IMR-90 (cell line): ENCODE measurements around the gene SLC17A3. TPM values are rescaled to one million over a fixed set of nuclear protein-coding genes. Genes with fewer than 3 reads are reported as not detected.

Experiments used
- ATAC-seq: fragments of 200-7000 bp; cut with Tn5 transposase; 2 replicates; pipeline ENCODE4 v1.9.1; 2020; ENCODE audit warnings: low read depth, mild to moderate bottlenecking, moderate library complexity
- BruUV-seq: library from RNA; stranded (reverse); fragments of 400-500 nt; replicated peaks from 2 replicates; lab custom pipeline; 2021; lab: Mats Ljungman, UMichigan
- CTCF ChIA-PET: fragments of 300-600 bp; formaldehyde crosslinking; extraction: SDS; loops from one replicate; lab custom pipeline; 2021; ENCODE audit warnings: antibody characterized with exemption; lab: Yijun Ruan, JAX
- POLR2A ChIA-PET: fragments of 300-600 bp; sonication (Branson Sonifier 250); formaldehyde crosslinking; loops from one replicate; lab custom pipeline; 2022; ENCODE audit warnings: antibody characterized with exemption; ENCODE audit not compliant: unreplicated experiment; lab: Charles Lee
- DNase-seq: peaks from one replicate; pipeline ENCODE4 v3.0.0; 2013
- H2AFZ ChIP-seq: replicated peaks from 2 replicates; pipeline ENCODE3; 2013; ENCODE audit warnings: low read length, mild to moderate bottlenecking; ENCODE audit not compliant: poor library complexity
- H2AK5ac ChIP-seq: 2 replicates; pipeline ENCODE4 v1.6.1; 2013; ENCODE audit warnings: low read depth, low read length, inconsistent platforms
- H2AK9ac ChIP-seq: replicated peaks from 2 replicates; pipeline ENCODE3; 2013; ENCODE audit warnings: mild to moderate bottlenecking, low read depth, low read length, moderate library complexity; ENCODE audit not compliant: poor library complexity
- H2BK120ac ChIP-seq: 2 replicates; pipeline ENCODE4 v1.6.1; 2013; ENCODE audit warnings: low read depth, low read length, inconsistent platforms
- H2BK15ac ChIP-seq: 3 replicates; pipeline ENCODE4 v1.6.1; 2013; ENCODE audit warnings: low read depth, low read length, inconsistent platforms
- H2BK20ac ChIP-seq: 2 replicates; pipeline ENCODE4 v1.6.1; 2013; ENCODE audit warnings: low read depth, mild to moderate bottlenecking, inconsistent platforms, low read length, moderate library complexity
- H2BK5ac ChIP-seq: 2 replicates; pipeline ENCODE4 v1.6.1; 2013; ENCODE audit warnings: mild to moderate bottlenecking, low read depth, low read length, inconsistent platforms; ENCODE audit not compliant: poor library complexity, severe bottlenecking
- H3K14ac ChIP-seq: replicated peaks from 2 replicates; pipeline ENCODE4 v1.6.1; 2013; ENCODE audit warnings: low read depth, low read length, inconsistent platforms
- H3K18ac ChIP-seq: 2 replicates; pipeline ENCODE4 v1.6.1; 2013; ENCODE audit warnings: low read depth, low read length, control low read depth
- H3K23ac ChIP-seq: 2 replicates; pipeline ENCODE4 v1.6.1; 2013; ENCODE audit warnings: low read depth, low read length, inconsistent platforms
- H3K27ac ChIP-seq: 2 replicates; pipeline ENCODE4 v1.5.1; 2013; ENCODE audit warnings: mild to moderate bottlenecking, control low read depth, low read length; ENCODE audit not compliant: insufficient read depth
- H3K27me3 ChIP-seq: 2 replicates; pipeline ENCODE4 v1.6.1; 2013; ENCODE audit warnings: low read length; ENCODE audit not compliant: control insufficient read depth, insufficient read depth
- H3K36me3 ChIP-seq: 2 replicates; pipeline ENCODE4 v1.6.1; 2013; ENCODE audit warnings: low read length, mixed read lengths; ENCODE audit not compliant: control insufficient read depth, insufficient read depth
- H3K4ac ChIP-seq: 2 replicates; pipeline ENCODE4 v1.6.1; 2013; ENCODE audit warnings: low read depth, low read length, inconsistent platforms
- H3K4me1 ChIP-seq: 2 replicates; pipeline ENCODE4 v1.6.1; 2013; ENCODE audit warnings: low read length, mixed read lengths; ENCODE audit not compliant: control insufficient read depth, insufficient read depth
- H3K4me2 ChIP-seq: 2 replicates; pipeline ENCODE4 v1.6.1; 2013; ENCODE audit warnings: low read depth, mild to moderate bottlenecking, control low read depth, low read length, moderate library complexity
- H3K4me3 ChIP-seq: 2 replicates; pipeline ENCODE4 v1.5.1; 2013; ENCODE audit warnings: low read depth, mild to moderate bottlenecking, control low read depth, low read length, moderate library complexity; ENCODE audit not compliant: insufficient read depth
- H3K56ac ChIP-seq: 2 replicates; pipeline ENCODE4 v1.6.1; 2013; ENCODE audit warnings: low read length, inconsistent platforms; ENCODE audit not compliant: insufficient read depth; ENCODE audit errors: extremely low read depth
- H3K79me1 ChIP-seq, 2 experiments: 2 replicates each; pipeline ENCODE4 v1.6.1; 2013; ENCODE audit warnings: low read length in 2 of 2, inconsistent platforms in 1 of 2, low read depth in 1 of 2
- H3K9ac ChIP-seq: 2 replicates; pipeline ENCODE4 v1.6.1; 2013; ENCODE audit warnings: low read depth, low read length, control low read depth
- H3K9me1 ChIP-seq: 2 replicates; pipeline ENCODE4 v1.6.1; 2013; ENCODE audit warnings: low read length, inconsistent platforms; ENCODE audit not compliant: insufficient read depth
- H3K9me3 ChIP-seq: 2 replicates; pipeline ENCODE4 v1.6.1; 2013; ENCODE audit warnings: low read length; ENCODE audit not compliant: control insufficient read depth, insufficient read depth
- H4K20me1 ChIP-seq: 2 replicates; pipeline ENCODE4 v1.6.1; 2013; ENCODE audit warnings: low read length, inconsistent platforms; ENCODE audit not compliant: insufficient read depth
- H4K5ac ChIP-seq: 2 replicates; pipeline ENCODE4 v1.6.1; 2013; ENCODE audit warnings: mild to moderate bottlenecking, low read depth, low read length, control low read depth
- H4K8ac ChIP-seq, 2 experiments: 2 replicates each; pipeline ENCODE4 v1.6.1; 2013; ENCODE audit warnings: low read depth in 2 of 2, low read length in 2 of 2, control low read depth in 1 of 2, inconsistent platforms in 1 of 2
- H4K91ac ChIP-seq: 2 replicates; pipeline ENCODE4 v1.6.1; 2013; ENCODE audit warnings: low read depth, low read length, inconsistent platforms; ENCODE audit not compliant: insufficient read depth
- BHLHE40 ChIP-seq: fragments of 150-350 bp; IDR thresholded peaks from 2 replicates; pipeline ENCODE4 v1.6.1; 2016; ENCODE audit warnings: mild to moderate bottlenecking, low read depth, low read length
- CHD1 ChIP-seq: IDR thresholded peaks from 2 replicates; pipeline ENCODE4 v1.6.1; 2012; ENCODE audit warnings: low read depth, low read length, improper control_type of control experiment
- CTCF ChIP-seq: conservative IDR thresholded peaks from 2 replicates; pipeline ENCODE4 v1.5.1; 2012; ENCODE audit warnings: mild to moderate bottlenecking, low read depth, low read length, improper control_type of control experiment
- ELK1 ChIP-seq: fragments of 150-350 bp; IDR thresholded peaks from 2 replicates; pipeline ENCODE4 v1.6.1; 2016; ENCODE audit warnings: low read depth, mild to moderate bottlenecking, low read length, moderate library complexity, borderline replicate concordance
- FOS ChIP-seq: fragments of 150-350 bp; IDR thresholded peaks from 2 replicates; pipeline ENCODE4 v1.6.1; 2016; ENCODE audit warnings: low read depth, low read length
- MAFK ChIP-seq: IDR thresholded peaks from 2 replicates; pipeline ENCODE4 v1.6.1; 2012; ENCODE audit warnings: low read depth, low read length, improper control_type of control experiment
- MAZ ChIP-seq: IDR thresholded peaks from 2 replicates; pipeline ENCODE4 v1.6.1; 2012; ENCODE audit warnings: low read depth, mild to moderate bottlenecking, low read length, improper control_type of control experiment, moderate library complexity, borderline replicate concordance
- MXI1 ChIP-seq: IDR thresholded peaks from 2 replicates; pipeline ENCODE4 v1.6.1; 2012; ENCODE audit warnings: low read depth, mild to moderate bottlenecking, low read length, moderate library complexity, borderline replicate concordance
- NFE2L2 ChIP-seq: fragments of 150-350 bp; IDR thresholded peaks from 2 replicates; pipeline ENCODE4 v1.6.1; 2016; ENCODE audit warnings: low read depth, mild to moderate bottlenecking, low read length
- POLR2A ChIP-seq: IDR thresholded peaks from 2 replicates; pipeline ENCODE4 v1.6.1; 2012; ENCODE audit warnings: mild to moderate bottlenecking, low read depth, low read length
- RAD21 ChIP-seq: IDR thresholded peaks from 2 replicates; pipeline ENCODE4 v1.6.1; 2012; ENCODE audit warnings: low read length, improper control_type of control experiment
- RCOR1 ChIP-seq: IDR thresholded peaks from 2 replicates; pipeline ENCODE4 v1.6.1; 2012; ENCODE audit warnings: mild to moderate bottlenecking, low read length, improper control_type of control experiment; ENCODE audit not compliant: insufficient replicate concordance
- RFX5 ChIP-seq: IDR thresholded peaks from 2 replicates; pipeline ENCODE4 v1.8.0; 2012; ENCODE audit warnings: low read depth, mild to moderate bottlenecking, low read length, moderate library complexity
- SMC3 ChIP-seq: fragments of 150-350 bp; IDR thresholded peaks from 2 replicates; pipeline ENCODE4 v1.6.1; 2016; ENCODE audit warnings: low read depth, mild to moderate bottlenecking, antibody characterized with exemption, low read length, moderate library complexity
- USF2 ChIP-seq: fragments of 150-350 bp; IDR thresholded peaks from 2 replicates; pipeline ENCODE4 v1.6.1; 2017; ENCODE audit warnings: mild to moderate bottlenecking, antibody characterized with exemption, low read length, low read depth
- WGBS, 2 experiments: methylation state at CpG; one replicate each; pipeline versions ENCODE4 v1.1.5 to v1.1.7; 2013; ENCODE audit warnings: missing lambda C conversion rate in 2 of 2; ENCODE audit not compliant: insufficient read length in 1 of 2; ENCODE audit errors: extremely low coverage in 2 of 2; 5-methylcytosine and 5-hydroxymethylcytosine counted together
- dilution Hi-C: fragments of 300-500 bp; cut with HindIII; formaldehyde crosslinking; loops from one replicate; pipeline ENCODE4 v1.14.3; 2018; ENCODE audit warnings: low sequenced_read_pairs; ENCODE audit not compliant: unreplicated experiment
- in situ Hi-C: fragments of 300-500 bp; cut with MboI; formaldehyde crosslinking; loops from 3 replicates; pipeline ENCODE4 v1.14.3; 2019; ENCODE audit warnings: low sequenced_read_pairs, inconsistent platforms, mixed read lengths
- intact Hi-C: fragments of 100-400 bp; cut with micrococcal nuclease; formaldehyde crosslinking; loops from 2 replicates; pipeline ENCODE4 v1.10.0; 2022
- polyA plus RNA-seq, 3 experiments: library from polyadenylated mRNA; depleted of rRNA; stranded (reverse); fragments of >200 nt; gene quantifications; 2 replicates each; pipeline ENCODE4 v1.2.3, GENCODE V29; 2012; ENCODE audit warnings: low replicate concordance in 1 of 3
- total RNA-seq: library from RNA; depleted of rRNA; stranded (reverse); fragments of >200 nt; gene quantifications from 2 replicates; pipeline ENCODE4 v1.2.3, GENCODE V29; 2012

The SLC17A3 gene
- total and polyA plus RNA-seq, 2 of the 4 experiments (the other 2 are of a cell fraction), result not detected

- intact Hi-C loops (no loop called here), dilution Hi-C loops (no loop called here), in situ Hi-C loops (no loop called here)
- no peak overlapping the region for H2BK15ac ChIP-seq
- no TSS peak for BruUV-seq
- WGBS, 2 experiments, result 50% methylated on average over 1 of the region's 2 CpGs; no CpG with 5 or more reads in 1 of the 2 experiments
- H2AK9ac ChIP-seq, result no peak overlapping the region
- H3K79me1 ChIP-seq, result no peaks in the 10 kb centered on the region
- no peak overlapping the region for H3K18ac ChIP-seq
- H3K4me1 ChIP-seq, result no peaks in the 10 kb centered on the region
- H2AK5ac ChIP-seq, result no peak overlapping the region
- H3K4me3 ChIP-seq, result no peak overlapping the region
- no peak for DNase-seq
- H3K27me3 ChIP-seq, result no peaks in the 10 kb centered on the region
- H4K20me1 ChIP-seq, result no peaks in the 10 kb centered on the region
- no peaks in the 10 kb centered on the region for H3K9me3 ChIP-seq
- ChIA-PET CTCF (interaction anchor here (1.0 kb wide), 1 partner anchor 1873 kb away, joined by 3 read pairs; no protein-coding TSS in a partner anchor), POLR2A (no interaction called here)
- H3K56ac ChIP-seq, result no peak overlapping the region
- no peak overlapping the region for H3K9ac ChIP-seq
- H3K4ac ChIP-seq, result no peak overlapping the region
- H3K14ac ChIP-seq, result no peak overlapping the region
- no peak overlapping the region for H3K23ac ChIP-seq
- no peak overlapping the region for H3K27ac ChIP-seq
- ATAC-seq, result no peak
- no peak overlapping the region for H3K4me2 ChIP-seq
- H2BK5ac ChIP-seq, result no peak overlapping the region
- no peak overlapping the region for H2AFZ ChIP-seq
- H2BK20ac ChIP-seq, result no peak overlapping the region
- no peak overlapping the region for H4K5ac ChIP-seq
- no peaks in the 10 kb centered on the region for H3K9me1 ChIP-seq
- H4K91ac ChIP-seq, result no peak overlapping the region
- no peaks in the 10 kb centered on the region for H3K36me3 ChIP-seq
- no peak overlapping the region for H2BK120ac ChIP-seq
- no peak overlapping the region for H4K8ac ChIP-seq
- TF ChIP-seq RCOR1 (no peak), MXI1 (no peak), ELK1 (no peak), MAZ (no peak), CTCF (no peak), NFE2L2 (no peak), RFX5 (no peak), RAD21 (no peak), CHD1 (no peak), MAFK (no peak), USF2 (no peak), BHLHE40 (no peak), FOS (no peak), SMC3 (no peak), POLR2A (no peak)
These were observed 25.8 kb upstream of the SLC17A3 start for GRCh38 chr6:25899580-25900408.
